Measurements from ENCODE around the gene MIDN.

MIDN gene

DNA sequence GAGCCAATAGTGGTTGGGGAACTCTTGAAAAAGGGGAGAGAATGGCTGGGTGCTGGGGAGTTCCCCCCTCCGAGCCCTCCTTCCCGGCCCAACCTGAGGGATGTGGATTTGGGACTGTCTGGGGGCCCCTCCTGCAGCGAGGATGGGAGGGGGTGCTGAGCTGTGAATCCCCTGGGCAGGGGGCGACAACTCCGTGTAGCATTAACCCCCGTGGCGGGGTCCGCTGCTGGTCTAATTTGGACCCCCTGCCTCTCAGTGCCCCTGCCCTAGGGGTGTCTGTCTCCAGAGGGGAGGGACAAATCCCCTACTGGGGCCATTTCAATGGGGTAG is 9.7 kb downstream of the MIDN start:
- peak; percentile 14 for DNase-seq (ENCODE audit: low read depth, low spot score)

DNA sequence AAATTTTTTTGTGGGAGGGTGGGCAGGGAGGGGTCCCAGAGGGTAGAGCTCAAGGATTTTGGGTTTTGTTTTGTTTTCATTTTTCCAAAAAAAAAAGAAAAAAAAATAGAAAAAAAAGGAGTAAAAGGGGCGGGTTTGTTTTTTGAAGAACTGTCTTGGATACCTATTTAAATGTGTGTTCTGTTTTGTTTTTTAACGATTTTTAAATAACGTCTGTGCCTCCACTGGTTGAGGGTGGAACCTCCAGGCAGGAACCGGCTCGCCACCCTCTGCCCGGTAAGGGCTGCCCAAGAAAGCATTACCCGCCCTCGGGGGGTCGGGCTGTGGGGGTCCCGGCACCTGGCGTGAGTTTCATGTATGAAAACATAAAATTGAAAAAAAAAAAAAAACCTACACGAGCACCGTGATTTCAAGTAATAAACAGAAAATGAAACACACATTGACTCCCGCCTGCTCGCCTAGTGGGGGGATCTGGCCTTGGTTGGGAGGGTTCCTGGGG is 10.4 kb downstream of the MIDN start:
- no peak for DNase-seq (ENCODE audit: low read depth, low spot score)

DNA sequence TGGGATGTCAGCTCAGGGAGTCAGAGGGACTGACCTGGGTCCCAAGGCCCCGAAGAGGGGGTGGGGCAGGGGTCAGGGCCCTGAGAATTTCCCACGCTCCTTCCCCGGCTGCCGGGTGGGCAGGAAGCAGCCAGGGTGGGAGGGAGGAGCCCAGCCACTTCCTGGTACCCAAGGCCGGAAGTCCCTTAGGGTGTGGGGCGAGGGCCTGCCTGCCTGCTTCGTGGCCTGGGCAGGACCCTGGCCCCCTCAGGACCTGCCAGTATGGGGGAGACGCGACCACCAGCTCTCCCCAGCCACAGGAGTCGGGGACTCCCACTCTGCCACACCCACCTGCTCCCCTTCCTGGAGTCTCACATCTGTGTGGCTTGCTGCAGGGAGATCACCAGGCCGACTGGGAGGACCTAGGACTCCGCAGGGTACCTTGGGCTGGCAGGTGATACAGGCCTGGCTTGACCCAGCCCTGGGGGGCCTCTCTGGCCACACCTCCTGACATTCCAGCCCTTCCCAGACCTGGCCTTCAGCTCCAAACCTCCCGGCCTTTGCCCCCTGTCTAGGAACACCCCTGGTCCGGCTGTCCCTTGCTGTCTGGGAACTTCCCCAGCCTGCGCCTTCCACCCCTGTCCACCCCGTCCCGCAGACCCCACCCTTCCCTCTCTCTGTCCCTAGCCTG is 11.0 kb downstream of the MIDN start:
- peak; percentile 93 for DNase-seq (ENCODE audit: low read depth, low spot score)

DNA sequence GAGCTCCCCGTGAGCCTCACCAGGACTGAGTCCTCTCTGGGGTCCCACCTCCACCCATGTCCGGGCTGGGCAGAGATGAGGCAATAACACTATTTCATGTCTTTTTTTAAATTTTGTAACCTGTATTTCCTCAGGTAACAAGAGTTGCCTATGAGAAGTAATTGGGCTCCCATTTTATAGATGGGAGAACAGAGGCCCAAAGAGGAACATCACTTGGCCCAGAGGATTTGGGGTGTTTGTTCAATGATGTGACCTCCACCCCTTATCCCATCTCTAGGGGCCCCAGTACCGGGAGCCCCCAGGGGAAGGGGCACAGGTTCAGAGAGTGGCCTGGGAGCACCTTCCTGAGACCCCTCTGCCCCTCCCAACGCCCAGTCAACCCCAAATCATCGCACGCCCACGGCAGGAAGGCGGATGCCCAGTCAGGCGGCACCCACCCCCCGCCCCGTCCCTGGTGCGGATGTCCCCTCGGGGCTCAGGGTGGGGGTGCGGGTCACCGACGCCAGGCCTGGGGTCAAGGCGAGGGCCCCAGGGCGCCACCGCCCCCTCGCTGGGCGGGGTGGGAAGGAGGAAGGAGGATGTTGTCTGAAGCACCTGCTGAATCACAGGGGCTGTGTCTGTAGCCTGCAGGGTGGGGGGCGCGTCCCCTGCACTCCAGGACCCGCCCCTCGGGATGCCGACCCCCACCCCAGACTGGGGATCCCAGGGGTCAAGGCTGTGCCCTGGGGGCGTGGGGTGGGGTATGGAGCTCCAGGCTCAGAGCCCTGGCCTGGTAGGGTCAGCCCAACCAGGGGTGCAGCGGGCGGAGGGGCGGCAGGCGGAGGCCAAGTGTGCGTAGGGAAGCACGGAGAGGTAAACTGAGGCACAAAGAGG is 11.7 kb downstream of the MIDN start:
- no peak for DNase-seq (ENCODE audit: low read depth, low spot score)

DNA sequence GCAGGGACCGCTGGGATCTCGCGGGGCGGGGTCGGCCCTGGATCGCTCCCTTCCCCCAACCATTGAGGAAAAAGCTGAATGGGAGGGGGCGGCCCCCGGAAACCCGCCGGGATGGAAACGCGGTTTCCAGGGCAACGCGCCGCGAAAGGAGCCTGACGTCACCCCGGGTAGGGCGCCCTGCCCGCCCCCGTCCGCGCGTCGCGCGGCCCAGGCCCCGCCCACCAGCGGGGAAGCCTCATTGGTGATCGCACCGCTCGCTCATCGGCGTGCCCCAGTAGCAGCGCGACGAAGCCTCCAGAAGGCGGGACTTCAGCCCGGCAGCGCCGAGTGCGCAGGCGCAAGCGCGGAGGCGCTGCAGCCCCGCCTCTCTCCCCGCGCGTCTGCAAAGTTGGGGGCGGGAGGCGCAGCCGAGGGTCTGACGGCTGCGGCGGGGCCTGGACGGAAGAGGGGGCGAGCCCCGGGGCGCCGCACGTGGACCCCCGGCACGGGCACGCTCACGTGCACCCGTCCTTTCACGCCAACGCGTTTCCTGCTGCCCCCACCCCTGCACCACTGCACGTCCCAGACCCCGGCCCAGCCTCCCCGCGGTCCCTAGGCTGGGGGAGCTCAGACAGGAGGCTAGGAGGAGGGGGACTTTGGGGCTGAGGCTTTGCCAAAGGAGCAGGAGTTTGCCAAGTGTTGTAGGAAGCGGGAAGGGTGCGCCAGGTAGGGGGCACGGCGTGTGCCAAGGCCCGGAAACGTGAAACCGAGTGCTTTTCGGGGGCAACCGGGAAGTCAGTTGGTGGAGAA is 12.6 kb downstream of the MIDN start:
- DNase-seq (ENCODE audit: low read depth, low spot score): peak; percentile 97

DNA sequence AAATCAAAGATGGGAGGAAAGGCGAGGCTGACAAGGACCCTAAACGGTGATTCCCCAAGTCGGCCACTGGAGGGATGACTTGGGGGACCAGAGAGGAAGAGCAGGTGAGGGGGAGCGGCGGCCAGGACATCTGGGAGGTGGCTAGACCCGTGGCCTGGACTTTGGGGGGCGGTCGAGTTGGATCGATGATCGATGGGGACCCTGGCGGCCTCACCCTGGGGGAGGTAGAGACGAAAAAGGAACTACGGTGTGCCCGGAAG is 13.1 kb downstream of the MIDN start:
- no peak for DNase-seq (ENCODE audit: low read depth, low spot score)

DNA sequence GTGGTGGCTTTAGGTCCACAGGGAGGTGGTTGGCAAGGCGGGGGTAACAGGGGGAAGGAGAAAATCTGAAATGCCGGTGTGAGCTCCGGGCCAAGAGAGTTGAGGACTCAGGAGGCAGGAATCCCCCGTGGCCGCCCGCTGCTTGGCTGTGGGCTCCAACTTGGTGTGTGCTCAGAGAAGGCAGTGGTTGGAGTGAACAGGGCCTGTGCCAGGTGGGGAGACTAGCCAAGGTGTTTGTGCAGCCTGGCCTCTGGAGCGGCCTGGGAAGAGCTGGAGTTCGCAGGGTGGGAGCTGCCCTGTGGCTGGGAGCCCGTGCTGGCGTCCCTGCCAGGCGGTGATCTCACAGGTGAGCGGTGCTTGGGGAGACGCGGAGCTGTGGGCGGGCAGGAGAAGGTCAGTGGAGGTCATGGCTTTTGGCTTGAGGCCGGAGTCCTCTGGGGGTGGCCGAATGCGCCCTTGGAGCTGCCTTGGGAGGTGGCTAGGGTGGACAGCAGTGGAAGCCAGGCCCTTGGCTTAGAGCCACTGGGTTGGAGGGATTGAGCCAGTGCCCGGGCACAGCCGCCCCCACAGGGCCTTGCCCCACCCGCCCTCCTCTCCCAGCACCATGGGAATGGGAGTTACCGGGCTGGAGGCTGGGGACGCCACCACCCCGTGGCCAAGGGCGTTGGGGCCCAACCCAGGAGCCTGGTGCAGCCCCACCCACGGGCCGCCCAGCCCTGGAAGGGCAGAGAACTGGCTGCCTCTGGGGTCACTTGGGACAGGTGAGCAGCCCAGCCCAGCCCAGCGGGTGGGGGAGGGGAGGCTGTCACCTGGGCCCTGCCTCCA is 13.6 kb downstream of the MIDN start:
- no peak for DNase-seq (ENCODE audit: low read depth, low spot score)

DNA sequence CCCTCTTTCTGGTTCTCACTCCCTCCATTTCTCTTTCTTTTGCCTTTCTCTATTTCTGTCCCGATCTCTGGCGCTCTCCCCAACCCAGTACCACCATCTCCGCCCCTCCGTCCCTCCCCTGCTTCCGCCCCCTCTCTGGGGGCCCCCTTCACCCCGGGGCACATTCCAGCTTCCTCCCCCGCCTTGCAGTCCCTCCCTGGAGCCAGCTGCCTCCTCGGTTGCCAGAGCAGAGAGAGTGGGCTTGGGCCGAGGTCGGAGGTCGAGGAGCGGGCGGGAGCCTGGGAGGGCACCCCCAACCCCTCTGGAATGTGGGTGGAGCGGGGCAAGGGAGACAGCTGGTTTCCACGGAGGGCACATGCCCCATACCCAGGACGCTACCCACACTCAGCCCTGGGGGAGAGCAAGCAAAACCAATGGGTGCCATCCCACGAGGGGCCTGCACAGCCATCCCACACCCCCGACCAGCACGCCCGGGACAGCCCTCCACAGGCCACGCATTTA is 14.3 kb downstream of the MIDN start:
- DNase-seq (ENCODE audit: low read depth, low spot score): no peak

DNA sequence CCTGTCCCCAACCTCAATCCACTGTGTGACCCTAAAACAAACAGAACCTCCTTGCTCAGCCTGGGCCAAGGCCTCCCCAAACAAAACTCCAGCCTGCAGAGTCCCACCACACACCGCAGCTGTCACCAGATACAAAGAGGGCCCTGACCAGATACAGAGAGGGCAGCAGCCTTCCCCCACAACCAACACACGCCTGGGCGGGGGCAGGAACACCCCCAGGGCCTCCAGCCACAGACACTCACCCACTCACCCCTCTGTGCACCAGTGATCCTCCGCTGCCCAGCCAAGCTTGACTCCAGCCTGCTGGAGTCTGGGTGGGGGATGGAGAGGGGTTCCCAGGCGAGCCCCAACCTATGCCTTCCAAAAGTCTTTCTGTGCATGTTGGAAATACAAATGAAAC is 14.8 kb downstream of the MIDN start:
- DNase-seq (ENCODE audit: low read depth, low spot score): no peak

DNA sequence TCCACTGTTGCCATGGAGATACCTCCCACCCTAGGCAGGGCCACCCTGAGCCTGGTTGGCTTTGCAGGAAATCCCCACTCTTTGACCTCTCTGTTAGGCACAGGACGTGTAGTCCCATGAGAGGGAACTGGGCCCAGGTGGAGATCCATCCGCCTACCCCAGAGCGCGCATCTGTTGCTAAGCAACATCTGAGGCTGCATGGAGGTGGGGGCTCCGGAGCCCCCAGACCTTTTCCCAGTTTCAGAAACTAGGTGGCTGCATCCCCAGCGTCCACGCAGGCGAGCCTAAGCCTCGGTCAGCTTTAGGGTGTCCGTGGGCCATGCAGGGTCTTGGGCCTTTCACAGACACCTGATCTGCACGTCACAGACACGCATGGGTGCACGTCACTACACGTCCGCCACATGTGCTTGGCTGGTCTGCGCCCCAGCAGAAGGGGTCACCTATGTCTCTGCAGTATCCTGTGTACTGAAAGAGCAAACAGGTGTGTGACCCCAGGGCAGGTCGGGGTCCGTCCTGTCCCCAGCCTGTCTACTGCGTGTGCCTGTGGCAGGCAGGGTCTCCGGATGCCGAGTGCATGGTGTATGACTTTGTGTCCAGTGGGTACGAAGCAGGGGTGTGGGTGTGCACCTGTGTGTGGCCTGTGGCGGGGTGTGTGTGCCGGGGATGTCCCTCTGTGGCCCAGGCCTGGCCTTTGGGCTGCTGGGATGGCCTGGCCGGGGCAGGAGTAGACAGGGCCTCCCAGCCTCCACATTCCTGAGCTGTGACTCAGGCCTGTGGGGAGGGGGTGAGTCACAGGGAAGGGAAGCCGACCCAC is 16.6 kb downstream of the MIDN start:
- peak; percentile 93 for DNase-seq (ENCODE audit: low read depth, low spot score)

DNA sequence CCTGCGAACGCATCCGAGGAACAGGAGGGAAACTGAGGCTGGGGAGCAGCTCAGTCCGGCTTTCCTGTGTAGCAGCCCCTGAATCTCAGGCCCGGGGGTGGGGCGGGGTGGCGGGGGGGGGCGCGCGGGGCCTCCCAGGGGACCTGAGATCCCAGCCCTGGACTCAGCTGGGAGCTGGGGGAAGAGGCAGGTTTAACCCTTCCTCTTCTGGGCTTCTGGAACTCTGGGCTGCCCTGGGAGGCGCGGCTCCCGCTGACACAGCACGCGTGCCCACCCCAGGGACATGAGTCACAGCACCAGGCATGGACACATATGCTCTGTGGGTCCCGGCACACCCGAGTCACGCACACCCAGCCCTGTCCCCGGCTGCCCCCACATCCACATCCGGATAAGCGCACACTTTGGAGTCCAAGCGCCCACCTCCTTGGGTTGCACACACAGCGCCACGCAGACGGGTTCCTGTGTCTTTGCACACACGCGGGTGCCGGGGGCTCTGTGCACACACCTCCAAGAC is 17.3 kb downstream of the MIDN start:
- DNase-seq (ENCODE audit: low read depth, low spot score): no peak

DNA sequence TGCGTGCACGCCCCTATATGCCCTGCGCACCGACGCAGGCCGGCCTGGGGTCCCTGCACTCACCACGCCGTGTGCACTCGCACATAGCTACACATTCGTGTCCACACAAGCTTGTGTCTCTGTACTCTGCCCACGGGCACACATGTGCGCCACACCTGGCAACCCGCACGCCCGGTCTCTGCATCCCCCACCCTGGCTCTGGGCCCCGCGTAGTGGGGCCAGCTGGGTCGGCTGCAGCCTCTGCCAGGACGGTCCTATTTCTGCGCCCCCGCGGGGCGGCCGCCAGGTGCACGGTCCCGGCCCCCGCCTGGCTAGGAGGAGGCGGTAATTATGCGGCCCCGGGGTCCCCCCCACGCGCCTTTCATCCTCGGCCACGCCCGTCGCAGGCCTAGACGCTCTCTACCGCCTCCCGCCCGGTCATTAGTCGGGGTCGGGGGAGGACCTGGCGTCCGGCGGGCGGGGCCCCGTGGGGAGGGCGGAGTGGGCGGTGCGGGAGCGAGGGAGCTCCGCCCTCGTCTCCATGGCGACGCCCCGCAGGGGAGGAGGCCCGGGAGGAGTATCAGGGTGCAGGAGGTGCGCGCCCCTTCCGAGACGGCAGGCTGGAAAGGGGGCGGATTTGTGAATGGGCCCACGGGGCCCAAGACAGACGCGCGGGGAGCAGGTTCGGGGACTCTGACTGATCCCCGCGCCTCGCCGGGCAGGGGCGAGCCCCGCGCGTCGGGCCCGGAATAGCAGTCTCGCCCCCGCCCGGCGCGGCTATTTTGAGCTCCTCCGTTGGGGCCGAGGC is 17.9 kb downstream of the MIDN start:
- DNase-seq (ENCODE audit: low read depth, low spot score): peak; percentile 88

DNA sequence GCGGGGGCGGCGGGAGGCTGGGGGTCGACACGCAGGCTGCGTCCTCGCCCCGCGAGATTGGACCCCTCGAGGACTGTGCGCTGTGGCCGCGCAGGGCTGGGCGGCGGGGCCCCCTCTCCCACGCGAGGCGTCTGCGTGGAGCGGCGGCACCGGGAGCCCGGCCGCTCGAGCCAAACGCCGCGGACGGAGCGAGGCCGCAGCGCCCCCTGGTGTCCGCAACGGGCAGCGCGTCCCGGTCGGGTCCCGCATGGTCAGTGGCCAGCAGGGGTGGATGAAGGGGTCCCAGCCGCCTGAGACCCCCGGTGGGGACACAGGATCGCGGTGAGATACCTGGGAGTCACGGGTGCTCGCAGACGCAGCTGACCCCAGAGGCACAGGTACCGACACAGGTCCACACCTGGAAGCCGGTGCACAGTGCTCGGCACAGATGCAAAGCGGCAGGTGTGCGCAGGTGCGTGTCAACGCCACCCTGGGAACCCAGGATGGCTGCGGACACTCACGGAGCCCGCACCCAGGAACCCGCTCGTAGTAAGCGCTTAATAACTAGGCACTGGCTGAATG is 18.6 kb downstream of the MIDN start:
- DNase-seq (ENCODE audit: low read depth, low spot score): peak; percentile 79

DNA sequence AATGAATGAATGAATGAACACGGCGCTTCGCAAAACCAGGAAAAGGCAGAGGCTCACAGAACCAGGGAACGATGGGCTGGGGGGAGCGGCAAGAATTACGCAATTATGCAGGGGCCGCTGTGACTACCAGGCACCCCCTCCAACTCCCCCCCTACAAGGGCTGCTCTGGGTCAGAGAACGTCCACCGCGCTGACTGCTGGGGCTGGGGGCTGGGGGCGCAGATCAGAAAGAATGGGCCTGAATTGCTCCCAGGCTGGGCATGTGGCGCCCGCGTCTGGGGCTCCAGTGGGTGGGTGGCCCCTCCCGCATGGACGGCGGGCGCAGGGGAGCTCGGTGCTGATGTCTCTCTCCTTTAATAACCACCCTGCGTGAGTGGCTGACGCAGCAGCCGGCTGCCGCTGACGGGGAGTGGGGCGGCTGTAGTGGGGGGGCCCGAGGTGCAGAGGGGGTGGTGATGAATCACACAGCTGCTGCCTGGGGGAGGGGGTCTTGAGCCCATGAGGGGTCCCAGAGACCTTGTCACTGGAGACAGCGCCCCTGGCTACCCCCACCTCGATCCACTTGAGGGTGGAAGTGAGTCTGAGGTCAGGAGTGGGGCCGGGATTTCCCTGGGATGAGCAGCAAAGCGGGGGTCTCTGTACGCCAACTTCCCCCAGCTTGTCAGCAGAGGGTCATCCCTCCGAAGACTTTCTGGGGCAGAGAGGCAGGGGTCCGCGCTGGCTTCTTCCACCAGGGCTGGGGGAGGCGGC is 19.3 kb downstream of the MIDN start:
- DNase-seq (ENCODE audit: low read depth, low spot score): no peak

DNA sequence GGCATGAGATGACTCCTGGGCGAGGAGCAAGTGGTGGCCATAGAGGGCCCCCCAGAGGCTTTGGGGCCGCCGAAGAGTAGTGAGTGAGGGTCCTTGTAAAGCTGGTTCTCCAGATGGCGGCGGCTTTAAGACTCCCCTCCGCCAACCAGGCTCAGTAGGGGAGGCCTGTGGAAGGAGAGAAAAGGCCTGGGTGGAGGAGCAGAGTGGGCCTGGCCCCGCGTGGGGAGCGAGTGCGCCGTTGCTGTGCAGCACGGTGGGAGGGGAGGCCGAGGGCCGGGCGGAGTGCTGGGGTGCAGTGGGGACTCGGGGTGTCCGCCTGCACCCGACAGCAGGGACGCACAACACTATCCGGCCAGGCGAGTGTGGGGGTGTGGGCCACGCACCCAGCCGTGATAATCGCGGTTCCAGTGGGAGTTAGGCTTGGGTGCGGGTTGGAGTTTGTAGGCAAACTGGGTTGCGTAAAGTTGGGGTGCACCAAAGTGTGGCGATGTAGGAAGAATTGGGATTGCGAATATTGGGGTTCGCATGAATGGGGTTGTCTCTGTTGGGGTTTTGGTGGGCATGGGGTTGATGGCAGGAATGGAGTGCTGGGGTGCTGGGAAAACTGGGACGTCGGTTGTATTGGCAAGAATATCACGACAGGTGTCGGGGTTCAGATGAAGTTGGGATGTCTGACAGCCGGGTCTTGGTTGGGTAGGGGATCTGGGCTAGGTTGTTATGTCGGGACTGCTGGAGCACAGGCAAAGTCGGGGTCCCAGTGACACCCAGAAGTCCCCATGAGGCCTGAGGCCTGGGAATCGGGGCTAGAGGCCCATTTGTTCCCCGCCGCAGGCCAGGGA is 20.1 kb downstream of the MIDN start:
- DNase-seq (ENCODE audit: low read depth, low spot score): no peak

DNA sequence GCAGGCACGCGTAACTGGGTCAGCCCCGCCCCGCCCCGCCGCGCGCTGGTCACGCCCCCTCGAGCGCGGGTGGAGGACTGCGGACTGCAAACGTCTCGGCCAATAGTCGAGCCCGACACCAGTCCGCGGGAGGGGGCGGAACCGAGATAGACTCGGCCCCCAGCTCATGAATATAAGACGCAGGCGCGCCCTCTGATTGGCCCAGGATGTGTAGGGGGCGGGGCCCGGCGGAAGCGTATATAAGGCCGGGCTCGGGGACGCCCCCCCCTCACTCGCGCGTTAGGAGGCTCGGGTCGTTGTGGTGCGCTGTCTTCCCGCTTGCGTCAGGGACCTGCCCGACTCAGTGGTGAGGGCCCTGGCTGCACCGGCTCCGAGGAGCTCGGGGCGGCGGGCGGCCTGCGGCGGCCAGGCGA is 20.7 kb downstream of the MIDN start, which contains the start of gene CIRBP:
Gene CIRBP, plus strand, starts transcription at position 268 of the 413 bp plus-strand sequence. CDS start 1,602 bp downstream, outside the sequence.
- peak; percentile 99 for DNase-seq (ENCODE audit: low read depth, low spot score)

DNA sequence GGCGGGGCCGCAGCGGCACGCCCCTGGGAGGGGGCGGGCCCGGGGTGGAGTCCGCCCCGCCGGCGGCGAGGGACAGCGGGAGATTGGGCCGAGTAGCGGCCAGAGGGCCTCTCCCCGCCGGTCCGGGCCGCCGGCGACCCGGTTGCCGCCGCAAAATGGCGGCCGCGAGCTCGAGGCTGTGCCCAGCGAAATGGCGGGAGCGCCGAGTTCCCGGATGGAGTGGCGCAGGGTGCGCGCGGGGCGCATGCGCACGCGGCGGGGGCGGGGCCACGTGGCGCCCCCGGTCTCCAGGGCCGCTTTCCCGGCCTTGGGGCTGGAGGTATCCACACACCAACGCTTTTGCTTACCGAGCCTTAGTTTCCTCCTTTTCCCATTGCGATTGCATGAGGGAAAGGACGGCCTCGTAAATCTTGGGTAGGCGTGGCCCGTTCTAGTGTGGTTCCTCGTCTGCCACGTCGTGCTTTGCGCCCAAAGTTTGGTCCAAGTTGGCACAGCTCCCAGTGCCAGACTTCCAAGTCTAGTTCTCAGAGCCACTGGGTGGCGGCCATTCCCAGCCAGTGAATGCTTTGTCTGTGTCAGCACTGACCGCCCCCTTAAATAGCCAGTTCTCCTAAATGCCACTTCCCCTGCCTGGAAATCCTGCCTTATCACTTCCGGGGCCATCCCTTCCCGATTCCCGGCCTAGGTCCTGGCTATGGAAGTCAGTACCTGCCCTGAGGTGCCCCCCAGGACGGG is 21.3 kb downstream of the MIDN start:
- DNase-seq (ENCODE audit: low read depth, low spot score): peak; percentile 88

All from ELF-1 (cell line).